Measurements from ENCODE around the gene LMF2.
A peak's percentile ranks its signal among the peaks of the same experiment; 100 is the strongest.

Gene LMF2

GRCh38 chr22:50474710-50475651, 32.5 kb downstream of the LMF2 start, which contains the start of gene SBF1:
TSS of gene SBF1 (minus strand) at chr22:50475035. CDS start at chr22:50474840, 195 bp downstream.
- Histone ChIP-seq H3K4me3 (ENCODE audit: low read depth, low read length) (peak within 1 kb of the TSS; percentile 70), H3K9me3 (ENCODE audit: control insufficient read depth, low read length) (no peaks in the 10 kb centered on the region), H3K36me3 (ENCODE audit: control insufficient read depth, insufficient read depth, low read length) (no peaks in the 10 kb centered on the region), H3K4me1 (peaks cover 10% of the 10 kb centered on the region), H3K27ac (no peak within 1 kb of the TSS), H3K79me2 (peaks cover 38% of the 10 kb centered on the region), H3K27me3 (ENCODE audit: control insufficient read depth, insufficient read depth, low read length) (no peaks in the 10 kb centered on the region), H3K4me2 (ENCODE audit: low read length) (peak within 1 kb of the TSS; percentile 99), H3K9ac (peak within 1 kb of the TSS; percentile 21), H2AFZ (peak within 1 kb of the TSS; percentile 91)
- no peak for TF ChIP-seq CTCF (IDR thresholded peaks at IDR 0.05)

GRCh38 chr22:50473855-50474671, 33.4 kb downstream of the LMF2 start:
- H2AFZ ChIP-seq = no peak overlapping the region
- peaks cover 10% of the 10 kb centered on the region for H3K4me1 ChIP-seq
- peaks cover 40% of the 10 kb centered on the region for H3K79me2 ChIP-seq
- peak overlapping the region; percentile 21 for H3K9ac ChIP-seq
- H3K27me3 ChIP-seq (ENCODE audit: control insufficient read depth, insufficient read depth, low read length) = no peaks in the 10 kb centered on the region
- H3K36me3 ChIP-seq (ENCODE audit: control insufficient read depth, insufficient read depth, low read length) = no peaks in the 10 kb centered on the region
- H3K27ac ChIP-seq = no peak overlapping the region
- no peaks in the 10 kb centered on the region for H3K9me3 ChIP-seq (ENCODE audit: control insufficient read depth, low read length)
- no peak for TF ChIP-seq CTCF (IDR thresholded peaks at IDR 0.05)
- H3K4me2 ChIP-seq (ENCODE audit: low read length) = peak overlapping the region; percentile 98
- peak overlapping the region; percentile 70 for H3K4me3 ChIP-seq (ENCODE audit: low read depth, low read length)

GRCh38 chr22:50473088-50473487, 34.4 kb downstream of the LMF2 start:
- no peak for TF ChIP-seq CTCF (IDR thresholded peaks at IDR 0.05)
- peaks cover 40% of the 10 kb centered on the region for H3K79me2 ChIP-seq
- H3K9ac ChIP-seq = no peak overlapping the region
- no peaks in the 10 kb centered on the region for H3K36me3 ChIP-seq (ENCODE audit: control insufficient read depth, insufficient read depth, low read length)
- H3K9me3 ChIP-seq (ENCODE audit: control insufficient read depth, low read length) = no peaks in the 10 kb centered on the region
- no peaks in the 10 kb centered on the region for H3K27me3 ChIP-seq (ENCODE audit: control insufficient read depth, insufficient read depth, low read length)
- H3K27ac ChIP-seq = no peak overlapping the region
- H3K4me2 ChIP-seq (ENCODE audit: low read length) = peak overlapping the region; percentile 98
- no peak overlapping the region for H2AFZ ChIP-seq
- no peak overlapping the region for H3K4me3 ChIP-seq (ENCODE audit: low read depth, low read length)
- peaks cover 10% of the 10 kb centered on the region for H3K4me1 ChIP-seq

GRCh38 chr22:50471962-50472361, 35.5 kb downstream of the LMF2 start:
- peaks cover 40% of the 10 kb centered on the region for H3K79me2 ChIP-seq
- H3K4me1 ChIP-seq = peaks cover 10% of the 10 kb centered on the region
- TF ChIP-seq CTCF (IDR thresholded peaks at IDR 0.05) = no peak
- H3K9me3 ChIP-seq (ENCODE audit: control insufficient read depth, low read length) = no peaks in the 10 kb centered on the region
- no peak overlapping the region for H3K4me2 ChIP-seq (ENCODE audit: low read length)
- H3K27me3 ChIP-seq (ENCODE audit: control insufficient read depth, insufficient read depth, low read length) = no peaks in the 10 kb centered on the region
- H3K9ac ChIP-seq = no peak overlapping the region
- no peak overlapping the region for H3K27ac ChIP-seq
- H3K4me3 ChIP-seq (ENCODE audit: low read depth, low read length) = no peak overlapping the region
- no peak overlapping the region for H2AFZ ChIP-seq
- H3K36me3 ChIP-seq (ENCODE audit: control insufficient read depth, insufficient read depth, low read length) = no peaks in the 10 kb centered on the region

Measured in parathyroid adenoma (tissue), 2 donors.